Body of pancreas (tissue), 4 donors: Measurements from ENCODE around the gene SCN8A.

Experiments used
- CTCF ChIP-seq, 7 experiments: fragments of 450-650 bp in 4 of 7; fragments of 200-600 bp in 3 of 7; sonication (generic) in 3 of 7; IDR thresholded peaks; one replicate each; pipeline ENCODE4 v1.5.1; 2016 to 2019; ENCODE audit warnings: antibody characterized with exemption in 7 of 7
- POLR2A ChIP-seq, 3 donors: fragments of 450-650 bp; IDR thresholded peaks; one replicate each; pipeline ENCODE4 v1.6.1; 2016; ENCODE audit warnings: antibody characterized with exemption in 3 of 3, mild to moderate bottlenecking in 2 of 3

DNA sequence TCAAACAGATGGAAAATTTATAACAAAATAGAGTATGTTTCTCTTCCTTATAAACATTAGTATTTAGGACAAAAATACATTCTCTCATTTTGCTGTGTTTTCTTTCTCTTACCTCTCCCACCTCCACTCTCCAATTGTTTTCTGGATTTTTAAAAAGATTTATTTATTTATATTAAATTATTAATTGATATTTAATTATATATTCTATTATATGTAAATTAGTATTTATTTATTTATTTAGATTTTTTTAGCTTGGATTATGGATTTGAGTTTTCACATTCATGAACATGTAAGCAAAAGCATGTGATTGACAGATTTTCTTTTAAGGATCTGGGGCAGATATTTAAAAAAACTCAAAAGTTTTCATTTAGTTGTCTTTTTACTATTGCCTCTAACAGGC, 35.6 kb downstream of the SCN8A start:
- TF ChIP-seq CTCF (IDR thresholded peaks at IDR 0.05) = no peak
- TF ChIP-seq POLR2A (IDR thresholded peaks at IDR 0.05) = no peak
